Central memory CD8-positive, alpha-beta T cell (primary cell): ENCODE results near the gene VSIR.

Experiments used
- ATAC-seq: fragments of 150-1000 bp; cut with Tn5 transposase; replicated peaks from 2 replicates; pipeline ENCODE4 v1.10.0; 2022; ENCODE audit warnings: mild to moderate bottlenecking, moderate FRiP score, moderate number of reproducible peaks; ENCODE audit not compliant: poor library complexity, severe bottlenecking; ENCODE audit errors: extremely low read depth
- DNase-seq, 2 donors: peaks; one replicate each; pipeline ENCODE4 v3.0.0; 2021; ENCODE audit warnings: low spot score in 2 of 2
- H3K27ac Mint-ChIP-seq: one replicate; pipeline ENCODE4 v1.8.0; 2022; ENCODE audit warnings: low read depth, mild to moderate bottlenecking, moderate library complexity, mixed read lengths
- H3K27me3 Mint-ChIP-seq: one replicate; pipeline ENCODE4 v1.8.0; 2022; ENCODE audit warnings: mixed read lengths
- H3K36me3 Mint-ChIP-seq: one replicate; pipeline ENCODE4 v1.8.0; 2022; ENCODE audit warnings: mild to moderate bottlenecking, moderate library complexity, mixed read lengths; ENCODE audit not compliant: insufficient read depth
- H3K4me1 Mint-ChIP-seq: one replicate; pipeline ENCODE4 v1.8.0; 2022; ENCODE audit warnings: mixed read lengths
- H3K4me3 Mint-ChIP-seq: one replicate; pipeline ENCODE4 v1.8.0; 2022; ENCODE audit warnings: mild to moderate bottlenecking, moderate library complexity, mixed read lengths
- H3K9me3 Mint-ChIP-seq: one replicate; pipeline ENCODE4 v1.8.0; 2022; ENCODE audit warnings: mixed read lengths

VSIR gene

DNA sequence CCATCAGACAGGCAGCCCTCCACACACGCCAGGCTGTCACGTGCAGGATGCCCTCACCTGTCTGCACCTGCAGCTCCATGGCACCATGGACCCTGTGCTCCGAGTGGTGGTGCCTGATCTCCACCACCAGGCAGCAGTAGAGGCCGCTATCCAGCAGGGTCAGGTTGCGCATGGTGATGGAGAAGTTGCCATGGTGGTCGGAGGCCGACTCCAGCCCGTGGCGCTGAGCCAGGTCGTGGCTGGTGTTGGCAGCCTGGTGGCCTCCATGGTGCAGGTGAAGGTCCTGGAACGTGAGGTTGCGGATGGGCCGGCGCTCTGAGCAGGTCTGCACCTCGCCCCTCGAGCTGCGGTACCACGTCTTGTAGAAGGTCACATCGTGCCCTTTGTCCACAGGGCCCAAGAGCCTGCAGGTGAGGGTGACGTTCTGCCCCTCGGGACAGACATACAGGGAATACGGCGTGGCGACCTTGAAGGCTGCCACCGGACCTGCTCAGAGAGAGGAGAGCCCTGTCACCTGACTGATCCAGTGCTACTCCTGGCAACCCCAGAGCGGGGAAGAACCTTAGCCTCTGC is 11.7 kb downstream of the VSIR start:
- no peak overlapping the region for H3K4me3 Mint-ChIP-seq
- ATAC-seq: no peak

DNA sequence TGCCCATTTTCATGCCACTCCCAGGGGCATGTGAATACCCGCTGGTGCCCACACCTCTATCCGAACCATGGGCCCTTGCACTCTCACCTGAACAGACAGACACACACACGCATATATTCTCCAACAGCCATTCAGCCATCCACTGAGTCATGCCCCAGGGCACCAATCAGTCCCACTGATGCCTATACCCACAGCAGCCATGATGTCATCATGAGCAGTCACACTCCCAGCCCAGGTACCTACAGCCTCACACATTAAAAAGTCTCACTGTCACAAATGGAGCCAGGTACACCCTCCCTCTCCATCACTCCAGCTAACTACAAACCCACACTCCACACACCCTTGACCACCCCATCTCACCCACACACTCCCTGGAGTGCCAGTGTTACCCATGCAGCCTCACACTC is 12.2 kb downstream of the VSIR start:
- H3K4me3 Mint-ChIP-seq: no peak overlapping the region
- ATAC-seq: no peak
- H3K36me3 Mint-ChIP-seq: peaks cover 36% of the 10 kb centered on the region
- peak overlapping the region; percentile 86 for H3K27ac Mint-ChIP-seq
- no peaks in the 10 kb centered on the region for H3K9me3 Mint-ChIP-seq
- DNase-seq: no peak
- peaks cover 75% of the 10 kb centered on the region for H3K4me1 Mint-ChIP-seq
- no peaks in the 10 kb centered on the region for H3K27me3 Mint-ChIP-seq

More for the DNA sequence above, 11.7 kb downstream of the VSIR start:
- peak overlapping the region; percentile 86 for H3K27ac Mint-ChIP-seq
- H3K4me1 Mint-ChIP-seq: peaks cover 75% of the 10 kb centered on the region
- H3K9me3 Mint-ChIP-seq: no peaks in the 10 kb centered on the region
- no peaks in the 10 kb centered on the region for H3K27me3 Mint-ChIP-seq
- no peak for DNase-seq
- H3K36me3 Mint-ChIP-seq: peaks cover 35% of the 10 kb centered on the region

DNA sequence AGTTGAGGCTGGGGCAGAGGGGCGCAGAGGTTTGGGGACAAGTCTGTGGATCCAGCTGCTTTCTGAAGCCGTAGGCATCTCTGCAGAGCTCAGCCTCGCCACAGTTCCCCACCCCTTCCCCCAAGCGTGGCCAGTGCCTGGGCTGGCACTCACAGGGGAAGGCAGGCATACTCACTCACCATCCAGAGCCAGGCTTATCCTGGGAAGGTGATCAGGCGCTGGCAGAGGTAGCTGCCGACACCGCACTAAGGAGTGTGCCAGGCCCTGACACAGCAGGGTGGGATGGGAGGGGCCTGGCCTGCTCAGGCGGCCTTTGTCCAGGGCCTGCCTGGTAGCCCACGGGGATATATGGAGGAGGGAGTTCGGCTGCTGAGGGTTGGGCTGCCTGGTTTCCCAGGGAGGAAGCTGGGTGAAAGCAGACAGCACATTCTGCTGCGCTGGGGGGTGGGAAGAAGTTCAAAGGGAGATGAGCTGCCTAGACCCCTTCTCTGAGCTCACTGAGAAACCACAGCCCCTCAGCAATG is 15.9 kb downstream of the VSIR start:
- peaks cover 34% of the 10 kb centered on the region for H3K36me3 Mint-ChIP-seq
- H3K27ac Mint-ChIP-seq: peak overlapping the region; percentile 32
- DNase-seq (no peak), ATAC-seq (no peak)
- H3K4me1 Mint-ChIP-seq: peaks cover 59% of the 10 kb centered on the region
- H3K9me3 Mint-ChIP-seq: no peaks in the 10 kb centered on the region
- no peaks in the 10 kb centered on the region for H3K27me3 Mint-ChIP-seq
- H3K4me3 Mint-ChIP-seq: peak overlapping the region; percentile 34

DNA sequence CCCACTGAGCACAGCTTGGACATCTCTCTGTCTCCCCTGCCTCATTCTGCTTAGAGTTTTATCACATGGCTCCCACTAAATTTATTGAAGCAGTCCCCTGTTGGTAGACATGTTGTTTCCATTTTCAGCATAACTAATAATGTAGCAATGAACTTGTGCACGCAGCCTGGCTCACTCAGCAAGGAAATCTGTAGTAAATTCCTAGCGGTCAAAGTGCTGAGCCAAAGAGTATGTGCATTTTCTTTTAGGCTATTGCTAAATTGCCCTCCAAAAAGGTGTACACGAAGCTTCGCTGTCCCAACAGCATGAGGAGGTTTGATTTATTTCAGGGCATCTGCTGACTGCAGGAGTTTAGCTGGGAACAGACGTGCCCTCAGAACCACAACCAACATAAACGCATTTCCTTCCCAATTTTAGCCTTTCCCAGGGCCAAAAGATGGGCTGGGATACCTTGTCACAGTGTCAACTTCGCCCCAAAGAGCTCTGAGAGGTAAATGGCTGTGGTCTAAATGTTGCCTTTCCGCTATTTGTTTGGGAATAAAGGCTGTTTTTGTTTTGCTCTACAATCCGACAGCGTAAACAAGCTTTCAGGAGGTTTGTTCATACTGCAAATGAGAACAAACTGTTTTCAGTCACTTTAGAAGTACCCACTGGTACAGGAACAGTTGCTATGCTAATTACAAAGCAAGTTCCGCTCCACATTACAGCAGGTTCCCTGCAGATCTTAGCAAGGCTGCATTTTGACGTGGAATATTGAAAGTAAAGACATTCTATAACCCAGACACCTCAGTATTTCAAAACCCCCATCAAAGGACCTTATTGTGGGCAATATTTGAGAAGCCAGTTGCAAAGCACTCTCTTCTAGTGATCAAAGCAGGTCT is 16.8 kb downstream of the VSIR start:
- ATAC-seq: peak; percentile 67

DNA sequence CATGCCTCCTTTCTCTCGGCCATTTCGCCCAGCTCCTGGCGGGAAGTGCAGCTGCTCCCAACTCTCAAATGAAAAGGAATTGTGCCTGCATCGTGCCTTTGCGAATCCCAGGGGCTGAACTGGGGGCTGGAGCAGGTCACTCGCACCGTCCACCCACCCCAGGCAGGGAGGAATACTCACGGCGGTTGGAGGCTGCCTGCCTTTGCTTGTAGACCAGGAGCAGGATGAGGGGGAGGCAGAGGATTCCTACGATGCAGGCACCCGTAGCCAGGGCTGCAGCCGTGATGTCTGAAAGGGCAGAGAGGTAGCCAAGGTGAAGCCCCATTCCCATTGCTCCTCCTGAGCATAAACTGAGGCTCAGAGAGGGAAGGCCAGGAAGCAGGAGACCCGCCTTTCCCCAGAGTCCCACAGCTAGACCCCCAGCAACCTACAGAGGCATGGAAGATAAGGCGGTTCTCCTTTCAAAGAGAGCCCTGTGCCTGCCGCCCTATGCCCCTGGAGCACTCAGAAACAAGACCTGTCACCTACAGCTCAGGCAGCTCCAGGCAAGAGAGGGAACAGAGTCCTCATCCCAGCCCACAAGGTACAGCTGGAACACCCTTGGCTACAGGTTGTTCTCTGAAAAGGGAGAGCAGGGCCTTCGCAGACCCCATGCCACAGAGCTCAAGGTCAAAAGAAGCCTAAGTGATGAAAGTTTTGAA is 18.0 kb downstream of the VSIR start:
- no peaks in the 10 kb centered on the region for H3K27me3 Mint-ChIP-seq
- peaks cover 42% of the 10 kb centered on the region for H3K36me3 Mint-ChIP-seq
- DNase-seq: no peak

More for the DNA sequence above, 16.8 kb downstream of the VSIR start:
- Mint-ChIP-seq H3K9me3 (no peaks in the 10 kb centered on the region), H3K27ac (peak overlapping the region; percentile 85), H3K36me3 (peaks cover 39% of the 10 kb centered on the region), H3K4me1 (peaks cover 59% of the 10 kb centered on the region), H3K4me3 (peak overlapping the region; percentile 34), H3K27me3 (no peaks in the 10 kb centered on the region)
- no peak for DNase-seq

DNA sequence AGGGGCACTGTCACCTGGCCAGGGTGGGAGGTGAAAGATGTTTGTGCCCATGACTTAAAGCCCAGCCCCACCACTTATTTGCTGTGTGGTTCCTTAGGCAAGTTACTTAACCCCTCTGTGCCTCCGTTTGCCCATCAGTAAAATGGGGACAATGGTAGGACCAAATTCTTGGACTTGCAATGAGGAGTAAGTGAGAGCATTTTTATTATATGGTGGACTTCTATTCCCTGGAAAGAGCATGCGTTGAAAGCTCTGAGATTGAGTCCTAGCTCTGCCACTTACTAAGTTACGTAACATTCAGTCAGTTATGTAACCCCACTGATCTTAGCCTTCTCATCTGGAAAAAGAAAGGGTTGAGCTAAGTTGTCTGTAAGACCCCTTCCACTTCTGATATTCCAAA is 18.8 kb downstream of the VSIR start:
- Mint-ChIP-seq H3K27me3 (no peaks in the 10 kb centered on the region), H3K4me1 (peaks cover 61% of the 10 kb centered on the region), H3K4me3 (no peak overlapping the region), H3K9me3 (no peaks in the 10 kb centered on the region), H3K27ac (no peak overlapping the region), H3K36me3 (peaks cover 42% of the 10 kb centered on the region)
- DNase-seq (no peak), ATAC-seq (no peak)

More for the DNA sequence above, 18.0 kb downstream of the VSIR start:
- ATAC-seq: no peak
- Mint-ChIP-seq H3K4me1 (peaks cover 56% of the 10 kb centered on the region), H3K9me3 (no peaks in the 10 kb centered on the region), H3K27ac (no peak overlapping the region), H3K4me3 (no peak overlapping the region)

DNA sequence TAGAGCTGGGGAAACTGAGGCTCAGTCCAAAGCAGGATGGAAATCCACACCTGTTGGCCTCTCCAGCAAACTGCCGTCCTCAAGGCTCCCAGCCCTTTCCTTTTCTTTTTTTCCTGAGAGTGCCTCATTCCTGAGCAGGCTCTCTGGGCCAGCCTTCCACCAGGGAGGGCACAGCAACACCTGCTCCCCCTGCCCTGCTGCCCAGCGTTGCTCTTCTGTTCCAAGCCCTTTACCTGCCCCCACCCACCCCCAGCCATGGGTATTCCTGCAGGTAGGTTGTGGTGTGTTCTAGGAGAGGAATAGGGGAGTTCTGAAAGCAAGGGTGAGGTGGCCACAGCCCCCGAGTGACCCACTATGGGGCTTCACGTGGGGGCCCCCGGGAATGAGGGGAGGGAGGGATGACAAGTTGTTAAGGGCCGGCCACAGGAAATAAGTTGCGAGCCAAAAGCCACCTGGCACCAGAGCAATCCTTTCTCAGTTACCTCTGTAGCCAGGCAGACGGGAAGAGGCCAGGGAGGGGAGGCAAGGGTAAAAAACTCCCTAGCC is 19.3 kb downstream of the VSIR start:
- Mint-ChIP-seq H3K9me3 (no peaks in the 10 kb centered on the region), H3K4me3 (no peak overlapping the region), H3K27me3 (no peaks in the 10 kb centered on the region), H3K36me3 (peaks cover 39% of the 10 kb centered on the region), H3K4me1 (peaks cover 66% of the 10 kb centered on the region), H3K27ac (no peak overlapping the region)
- ATAC-seq: no peak
- no peak for DNase-seq

DNA sequence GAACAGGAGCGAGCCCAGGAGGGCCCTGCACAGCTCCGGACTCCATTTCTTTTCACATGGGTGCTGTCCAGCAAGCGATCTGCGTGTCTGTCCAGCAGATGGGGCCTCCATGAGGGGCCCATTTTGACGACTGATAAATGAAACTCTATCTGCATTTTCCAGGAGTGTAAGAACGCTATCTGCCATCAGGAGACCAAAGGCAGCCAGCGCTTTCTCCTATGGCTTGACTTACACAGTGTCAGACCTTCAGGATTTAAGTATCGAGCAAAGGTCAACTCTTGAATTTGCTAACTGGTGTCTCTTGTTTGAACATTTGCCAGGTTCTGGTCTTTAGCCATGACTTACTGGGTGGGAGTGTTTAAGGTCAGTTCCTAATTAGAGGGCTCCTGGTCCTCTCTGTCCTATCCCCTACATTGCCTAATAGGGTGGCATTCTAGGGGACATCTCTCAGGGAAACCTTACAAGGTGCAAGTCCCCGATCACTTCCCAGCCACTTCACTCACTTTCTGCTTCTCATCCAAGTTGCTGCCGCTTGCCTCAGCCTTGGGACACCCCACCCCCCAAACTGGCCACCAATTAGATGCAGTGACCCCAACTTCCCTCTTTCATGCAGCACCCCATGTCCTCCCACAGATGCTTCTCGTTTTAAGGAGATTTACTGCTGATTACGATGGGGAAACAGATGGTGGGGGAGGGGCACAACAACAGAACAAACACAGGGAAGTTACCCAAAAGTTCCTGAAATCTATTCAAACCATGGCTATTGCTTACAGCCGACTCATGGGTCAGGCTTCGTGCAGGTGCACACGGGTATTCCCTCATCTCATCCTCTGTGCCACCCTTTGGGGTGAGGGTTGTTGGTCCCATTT is 20.0 kb downstream of the VSIR start:
- H3K27me3 Mint-ChIP-seq: no peaks in the 10 kb centered on the region
- peaks cover 41% of the 10 kb centered on the region for H3K36me3 Mint-ChIP-seq
- H3K4me1 Mint-ChIP-seq: peaks cover 73% of the 10 kb centered on the region
- H3K9me3 Mint-ChIP-seq: no peaks in the 10 kb centered on the region
- DNase-seq (no peak), ATAC-seq (no peak)
- H3K27ac Mint-ChIP-seq: no peak overlapping the region
- no peak overlapping the region for H3K4me3 Mint-ChIP-seq

DNA sequence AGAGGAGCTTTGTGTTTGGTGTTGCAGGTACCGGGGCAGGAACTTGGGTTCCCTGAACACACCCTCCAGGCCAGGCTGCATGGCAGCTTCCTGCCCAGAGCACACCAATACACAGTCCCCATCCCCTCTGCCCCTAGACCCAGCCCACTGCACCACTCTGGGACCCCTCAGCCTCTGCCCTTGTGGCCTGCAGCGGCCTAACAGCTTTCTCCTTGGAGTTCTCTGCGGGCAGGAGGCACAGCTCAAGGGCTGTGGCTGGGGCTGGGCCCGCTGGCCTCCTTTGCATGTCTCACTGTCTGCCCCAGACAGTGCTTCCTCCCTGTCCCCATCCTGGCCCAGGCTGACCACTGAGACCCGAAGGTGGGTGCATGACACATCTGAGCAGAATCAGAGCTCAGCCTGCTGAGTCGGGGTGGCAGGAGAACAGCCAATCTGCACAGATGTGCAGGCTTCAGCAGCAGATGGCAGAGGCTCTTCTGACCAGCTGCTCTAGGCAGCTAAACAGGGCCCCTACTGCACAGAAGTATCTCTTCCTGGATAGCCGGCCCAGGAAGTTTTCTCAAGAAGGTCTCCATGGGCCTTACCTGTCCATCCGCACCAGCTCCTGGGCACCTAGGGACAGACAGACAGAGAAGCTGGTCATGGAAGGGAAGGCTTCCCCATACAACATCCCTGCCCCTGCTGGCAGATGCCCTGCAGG is 20.8 kb downstream of the VSIR start:
- no peaks in the 10 kb centered on the region for H3K9me3 Mint-ChIP-seq
- H3K4me3 Mint-ChIP-seq: no peak overlapping the region

DNA sequence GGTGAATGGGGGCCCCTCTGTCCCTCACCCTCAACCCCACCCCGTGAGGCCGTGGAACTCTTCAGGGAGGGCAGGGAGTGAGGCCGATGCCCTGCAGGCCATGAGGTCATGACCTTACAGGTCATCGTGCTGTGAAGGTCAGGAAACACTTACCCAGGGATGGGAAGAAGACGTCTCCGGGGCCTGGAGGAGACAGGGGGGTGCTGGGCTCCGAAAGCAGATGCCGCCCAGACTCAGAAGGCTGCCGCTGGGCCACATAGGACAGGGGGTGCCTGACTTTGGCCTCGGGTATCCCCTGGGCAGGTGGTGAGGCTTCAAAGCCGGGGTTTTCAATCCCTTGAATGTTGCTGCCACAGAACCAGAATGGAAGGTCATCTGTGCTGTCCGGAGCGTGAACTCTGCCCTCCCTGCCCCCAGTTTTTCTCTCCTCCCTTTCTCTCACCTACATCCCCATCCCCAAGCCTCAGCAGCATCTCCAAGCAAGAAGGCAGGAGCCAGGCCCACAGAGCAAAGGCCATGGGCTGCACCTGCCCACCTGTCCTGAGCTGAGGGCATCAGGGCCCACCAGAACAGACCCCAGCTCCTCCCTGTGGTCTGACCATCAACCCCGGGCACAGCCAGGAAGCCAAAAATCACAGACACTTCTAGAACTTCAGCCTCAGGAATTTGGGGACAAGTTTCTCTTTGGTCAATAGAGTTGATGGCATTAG is 21.6 kb downstream of the VSIR start:
- no peaks in the 10 kb centered on the region for H3K27me3 Mint-ChIP-seq
- peaks cover 35% of the 10 kb centered on the region for H3K36me3 Mint-ChIP-seq
- H3K27ac Mint-ChIP-seq: peak overlapping the region; percentile 72
- no peak overlapping the region for H3K4me3 Mint-ChIP-seq
- no peaks in the 10 kb centered on the region for H3K9me3 Mint-ChIP-seq
- peaks cover 80% of the 10 kb centered on the region for H3K4me1 Mint-ChIP-seq
- no peak for ATAC-seq
- no peak for DNase-seq

More for the DNA sequence above, 20.8 kb downstream of the VSIR start:
- peaks cover 38% of the 10 kb centered on the region for H3K36me3 Mint-ChIP-seq
- ATAC-seq (no peak), DNase-seq (no peak)
- peak overlapping the region; percentile 72 for H3K27ac Mint-ChIP-seq
- H3K27me3 Mint-ChIP-seq: no peaks in the 10 kb centered on the region
- peaks cover 78% of the 10 kb centered on the region for H3K4me1 Mint-ChIP-seq

DNA sequence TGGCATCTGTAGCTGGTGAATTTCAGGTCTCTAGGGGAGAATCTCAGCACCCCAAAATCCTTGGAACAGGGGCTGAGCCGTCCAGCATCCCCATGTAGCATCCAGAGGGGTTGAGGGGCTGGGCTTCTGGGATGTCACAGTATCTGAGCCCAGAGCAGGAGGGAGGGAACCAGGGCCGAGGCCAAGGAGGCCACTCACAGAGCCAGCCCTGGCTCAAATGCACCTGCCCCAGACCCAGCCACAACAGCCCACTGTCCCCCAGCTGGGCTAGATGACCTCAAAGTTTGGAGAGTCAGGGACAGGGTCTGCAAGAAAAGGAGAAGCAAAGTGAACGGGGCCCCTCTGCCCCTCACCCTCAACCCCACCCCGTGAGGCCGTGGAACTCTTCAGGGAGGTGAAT is 22.3 kb downstream of the VSIR start:
- peaks cover 33% of the 10 kb centered on the region for H3K36me3 Mint-ChIP-seq
- peak overlapping the region; percentile 88 for H3K27ac Mint-ChIP-seq
- H3K4me3 Mint-ChIP-seq: no peak overlapping the region
- no peak for ATAC-seq
- no peak for DNase-seq
- no peaks in the 10 kb centered on the region for H3K27me3 Mint-ChIP-seq
- peaks cover 80% of the 10 kb centered on the region for H3K4me1 Mint-ChIP-seq
- no peaks in the 10 kb centered on the region for H3K9me3 Mint-ChIP-seq
